Measurements from ENCODE around the gene TMEM184A.

Gene TMEM184A

DNA sequence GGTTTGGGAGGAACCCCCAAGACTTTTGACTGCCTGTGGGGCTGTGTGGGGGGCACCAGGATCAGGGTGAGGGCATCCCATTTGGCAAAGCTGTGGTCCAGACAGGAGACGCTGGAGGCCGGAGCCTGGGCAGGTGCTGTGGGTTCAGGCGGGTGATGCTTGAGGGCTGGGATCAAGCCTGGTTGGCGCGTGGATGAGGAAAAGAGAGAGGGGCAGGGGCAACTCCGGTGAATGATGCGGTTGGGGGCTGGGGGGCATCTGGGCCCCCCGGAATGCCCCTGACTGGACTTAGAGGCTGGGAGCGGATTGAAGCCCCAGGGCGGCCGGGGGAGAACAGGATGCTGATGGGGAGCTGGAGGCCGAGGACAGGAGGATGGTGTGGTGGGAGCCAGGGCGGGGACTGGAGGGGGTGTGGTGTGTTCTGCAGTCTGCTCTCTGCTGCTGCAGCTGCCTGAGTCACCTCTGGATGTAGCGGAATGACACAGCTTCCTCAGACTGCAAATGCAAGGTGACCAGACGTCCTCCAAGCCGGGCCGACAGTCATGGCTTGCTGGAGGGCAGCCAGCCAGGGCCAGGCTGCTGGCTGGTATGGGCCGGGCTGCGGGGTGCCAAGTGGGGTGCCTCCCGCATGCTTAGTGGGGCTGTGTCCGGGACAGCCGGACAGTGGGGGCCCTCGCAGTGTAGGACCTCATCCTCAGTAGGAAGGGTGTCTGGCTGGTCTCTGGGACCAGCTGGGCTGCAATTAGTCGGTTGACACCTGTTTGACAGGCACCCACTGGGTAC, 22.3 kb downstream of the TMEM184A start:
- Histone ChIP-seq H3K27me3 (ENCODE audit: control insufficient read depth in 3 of 3, insufficient read depth in 3 of 3, low read depth in 1 of 3, low read length in 3 of 3) (peaks cover 0 to 15% (median 9%) of the 10 kb centered on the region in 3 experiments), H3K23ac (ENCODE audit: low read depth, low read length, poor library complexity) (peak overlapping the region; percentile 93), H4K8ac (ENCODE audit: low read depth, low read length) (peak overlapping the region; percentile 65), H3K18ac (ENCODE audit: low read length) (peak overlapping the region; percentile 83), H3K4me1 (ENCODE audit: control insufficient read depth in 2 of 2, insufficient read depth in 1 of 2, low read depth in 1 of 2, low read length in 2 of 2) (peaks cover 43 to 60% of the 10 kb centered on the region in 2 donors), H3K79me1 (ENCODE audit: low read depth, low read length) (peaks cover 10% of the 10 kb centered on the region), H2BK5ac (ENCODE audit: low read length) (peak overlapping the region; percentile 60), H3K27ac (replicated peaks; ENCODE audit: low read length) (no peak overlapping the region), H3K9ac (ENCODE audit: low read depth, low read length, poor library complexity) (no peak overlapping the region), H4K91ac (ENCODE audit: low read depth, low read length, poor library complexity) (no peak overlapping the region), H2AK5ac (ENCODE audit: low read depth, low read length) (peak overlapping the region; percentile 97), H3K9me3 (replicated peaks in 1 of 2; ENCODE audit: control insufficient read depth in 2 of 2, insufficient read depth in 1 of 2, low read depth in 1 of 2, low read length in 2 of 2) (no peaks in the 10 kb centered on the region), H3K4ac (ENCODE audit: low read length) (no peak overlapping the region), H2AFZ (ENCODE audit: low read length) (no peak overlapping the region), H3K36me3 (replicated peaks in 1 of 2; ENCODE audit: control insufficient read depth in 2 of 2, insufficient read depth in 2 of 2, low read length in 2 of 2) (no peaks in the 10 kb centered on the region), H3K14ac (ENCODE audit: low read length) (peak overlapping the region; percentile 47), H2BK15ac (ENCODE audit: low read length) (peak overlapping the region; percentile 92), H3K4me3 (ENCODE audit: low read length in 2 of 2) (no peak overlapping the region), H2BK12ac (ENCODE audit: low read length) (peak overlapping the region; percentile 73), H3K4me2 (ENCODE audit: insufficient read depth, low read length, poor library complexity, severe bottlenecking) (peak overlapping the region; percentile 11), H2BK120ac (ENCODE audit: low read depth, low read length) (peak overlapping the region; percentile 61)
- WGBS, 2 donors (ENCODE audit: extremely low coverage in 2 of 2, insufficient read length in 2 of 2, insufficient replicate concordance in 1 of 2), result no CpG with 5 or more reads among the region's 24 CpGs
- no peak for DNase-seq (ENCODE audit: low spot score)

- Histone ChIP-seq H2BK15ac (ENCODE audit: low read length) (peak overlapping the region; percentile 92), H3K4ac (ENCODE audit: low read length) (no peak overlapping the region), H2BK5ac (ENCODE audit: low read length) (no peak overlapping the region), H2AFZ (ENCODE audit: low read length) (no peak overlapping the region), H3K4me2 (ENCODE audit: insufficient read depth, low read length, poor library complexity, severe bottlenecking) (no peak overlapping the region), H2AK5ac (ENCODE audit: low read depth, low read length) (peak overlapping the region; percentile 97), H3K9ac (ENCODE audit: low read depth, low read length, poor library complexity) (peak overlapping the region; percentile 30), H4K8ac (ENCODE audit: low read depth, low read length) (no peak overlapping the region), H3K9me3 (replicated peaks in 1 of 2; ENCODE audit: control insufficient read depth in 2 of 2, insufficient read depth in 1 of 2, low read depth in 1 of 2, low read length in 2 of 2) (no peaks in the 10 kb centered on the region), H3K36me3 (replicated peaks in 1 of 2; ENCODE audit: control insufficient read depth in 2 of 2, insufficient read depth in 2 of 2, low read length in 2 of 2) (no peaks in the 10 kb centered on the region), H3K79me1 (ENCODE audit: low read depth, low read length) (peaks cover 10% of the 10 kb centered on the region), H4K91ac (ENCODE audit: low read depth, low read length, poor library complexity) (peak overlapping the region; percentile 89), H3K4me3 (ENCODE audit: low read length in 2 of 2) (no peak overlapping the region), H3K27ac (replicated peaks; ENCODE audit: low read length) (no peak overlapping the region), H3K4me1 (ENCODE audit: control insufficient read depth in 2 of 2, insufficient read depth in 1 of 2, low read depth in 1 of 2, low read length in 2 of 2) (peaks cover 40 to 54% of the 10 kb centered on the region in 2 donors), H2BK120ac (ENCODE audit: low read depth, low read length) (no peak overlapping the region), H3K23ac (ENCODE audit: low read depth, low read length, poor library complexity) (no peak overlapping the region), H3K14ac (ENCODE audit: low read length) (no peak overlapping the region), H3K18ac (ENCODE audit: low read length) (peak overlapping the region; percentile 83), H3K27me3 (ENCODE audit: control insufficient read depth in 3 of 3, insufficient read depth in 3 of 3, low read depth in 1 of 3, low read length in 3 of 3) (peaks cover 0 to 15% (median 9%) of the 10 kb centered on the region in 3 experiments), H2BK12ac (ENCODE audit: low read length) (peak overlapping the region; percentile 84)
- no CpG with 5 or more reads among the region's 9 CpGs for WGBS, 2 donors (ENCODE audit: extremely low coverage in 2 of 2, insufficient read length in 2 of 2, insufficient replicate concordance in 1 of 2)
- no peak for DNase-seq (ENCODE audit: low spot score)
Observed at GRCh38 chr7:1533255-1533546, 22.8 kb downstream of the TMEM184A start.

- H2BK120ac ChIP-seq (ENCODE audit: low read depth, low read length), result no peak overlapping the region
- no peak overlapping the region for H4K8ac ChIP-seq (ENCODE audit: low read depth, low read length)
- DNase-seq (ENCODE audit: low spot score), result no peak
- H3K27ac ChIP-seq (replicated peaks; ENCODE audit: low read length), result no peak overlapping the region
- peaks cover 37 to 50% of the 10 kb centered on the region in 2 donors for H3K4me1 ChIP-seq (ENCODE audit: control insufficient read depth in 2 of 2, insufficient read depth in 1 of 2, low read depth in 1 of 2, low read length in 2 of 2)
- no peak overlapping the region for H2BK5ac ChIP-seq (ENCODE audit: low read length)
- H3K18ac ChIP-seq (ENCODE audit: low read length), result peak overlapping the region; percentile 83
- H3K4me3 ChIP-seq (ENCODE audit: low read length in 2 of 2), result peak overlapping the region in 1 of 2 donors; percentile 22
- no peak overlapping the region for H3K23ac ChIP-seq (ENCODE audit: low read depth, low read length, poor library complexity)
- H3K4me2 ChIP-seq (ENCODE audit: insufficient read depth, low read length, poor library complexity, severe bottlenecking), result no peak overlapping the region
- peak overlapping the region; percentile 84 for H2BK12ac ChIP-seq (ENCODE audit: low read length)
- no peak overlapping the region for H3K14ac ChIP-seq (ENCODE audit: low read length)
- no CpG with 5 or more reads among the region's 36 CpGs for WGBS, 2 donors (ENCODE audit: extremely low coverage in 2 of 2, insufficient read length in 2 of 2, insufficient replicate concordance in 1 of 2)
- no peak overlapping the region for H4K91ac ChIP-seq (ENCODE audit: low read depth, low read length, poor library complexity)
- H3K9ac ChIP-seq (ENCODE audit: low read depth, low read length, poor library complexity), result peak overlapping the region; percentile 30
- peaks cover 0 to 15% (median 9%) of the 10 kb centered on the region in 3 experiments for H3K27me3 ChIP-seq (ENCODE audit: control insufficient read depth in 3 of 3, insufficient read depth in 3 of 3, low read depth in 1 of 3, low read length in 3 of 3)
- no peaks in the 10 kb centered on the region for H3K36me3 ChIP-seq (replicated peaks in 1 of 2; ENCODE audit: control insufficient read depth in 2 of 2, insufficient read depth in 2 of 2, low read length in 2 of 2)
- H2AFZ ChIP-seq (ENCODE audit: low read length), result peak overlapping the region; percentile 63
- no peak overlapping the region for H3K4ac ChIP-seq (ENCODE audit: low read length)
- H2BK15ac ChIP-seq (ENCODE audit: low read length), result peak overlapping the region; percentile 92
- peaks cover 10% of the 10 kb centered on the region for H3K79me1 ChIP-seq (ENCODE audit: low read depth, low read length)
- peak overlapping the region; percentile 97 for H2AK5ac ChIP-seq (ENCODE audit: low read depth, low read length)
- no peaks in the 10 kb centered on the region for H3K9me3 ChIP-seq (replicated peaks in 1 of 2; ENCODE audit: control insufficient read depth in 2 of 2, insufficient read depth in 1 of 2, low read depth in 1 of 2, low read length in 2 of 2)
Observed at GRCh38 chr7:1532456-1533254, 23.4 kb downstream of the TMEM184A start.

- no peak overlapping the region for H3K4me2 ChIP-seq (ENCODE audit: insufficient read depth, low read length, poor library complexity, severe bottlenecking)
- H3K23ac ChIP-seq (ENCODE audit: low read depth, low read length, poor library complexity), result peak overlapping the region; percentile 87
- no CpG with 5 or more reads among the region's 10 CpGs for WGBS, 2 donors (ENCODE audit: extremely low coverage in 2 of 2, insufficient read length in 2 of 2, insufficient replicate concordance in 1 of 2)
- H3K9me3 ChIP-seq (replicated peaks in 1 of 2; ENCODE audit: control insufficient read depth in 2 of 2, insufficient read depth in 1 of 2, low read depth in 1 of 2, low read length in 2 of 2), result no peaks in the 10 kb centered on the region
- H4K91ac ChIP-seq (ENCODE audit: low read depth, low read length, poor library complexity), result no peak overlapping the region
- H2BK12ac ChIP-seq (ENCODE audit: low read length), result peak overlapping the region; percentile 65
- no peak overlapping the region for H3K27ac ChIP-seq (replicated peaks; ENCODE audit: low read length)
- no peak overlapping the region for H3K18ac ChIP-seq (ENCODE audit: low read length)
- peak overlapping the region; percentile 63 for H2AFZ ChIP-seq (ENCODE audit: low read length)
- DNase-seq (ENCODE audit: low spot score), result no peak
- peak overlapping the region in 1 of 2 donors; percentile 22 for H3K4me3 ChIP-seq (ENCODE audit: low read length in 2 of 2)
- H2BK120ac ChIP-seq (ENCODE audit: low read depth, low read length), result no peak overlapping the region
- peaks cover 0 to 15% (median 9%) of the 10 kb centered on the region in 3 experiments for H3K27me3 ChIP-seq (ENCODE audit: control insufficient read depth in 3 of 3, insufficient read depth in 3 of 3, low read depth in 1 of 3, low read length in 3 of 3)
- peaks cover 33 to 44% of the 10 kb centered on the region in 2 donors for H3K4me1 ChIP-seq (ENCODE audit: control insufficient read depth in 2 of 2, insufficient read depth in 1 of 2, low read depth in 1 of 2, low read length in 2 of 2)
- H3K14ac ChIP-seq (ENCODE audit: low read length), result no peak overlapping the region
- H3K9ac ChIP-seq (ENCODE audit: low read depth, low read length, poor library complexity), result no peak overlapping the region
- H3K79me1 ChIP-seq (ENCODE audit: low read depth, low read length), result peaks cover 10% of the 10 kb centered on the region
- H2AK5ac ChIP-seq (ENCODE audit: low read depth, low read length), result peak overlapping the region; percentile 47
- H3K4ac ChIP-seq (ENCODE audit: low read length), result no peak overlapping the region
- no peaks in the 10 kb centered on the region for H3K36me3 ChIP-seq (replicated peaks in 1 of 2; ENCODE audit: control insufficient read depth in 2 of 2, insufficient read depth in 2 of 2, low read length in 2 of 2)
- no peak overlapping the region for H4K8ac ChIP-seq (ENCODE audit: low read depth, low read length)
- H2BK5ac ChIP-seq (ENCODE audit: low read length), result no peak overlapping the region
- no peak overlapping the region for H2BK15ac ChIP-seq (ENCODE audit: low read length)
Observed at GRCh38 chr7:1531979-1532455, 24.0 kb downstream of the TMEM184A start.

Data from neuronal stem cell (in vitro differentiated cells).